Sigmoid colon (tissue), 7 donors: ENCODE data around the gene PELI2. TPM values are rescaled to one million over a fixed set of nuclear protein-coding genes. Genes with fewer than 3 reads are reported as not detected.

Experiments used
- DNase-seq: peaks from one replicate; pipeline ENCODE4 v3.0.0-alpha.2; 2019
- H3K27ac ChIP-seq, 4 donors: fragments of 200-600 bp; sonication (generic); one replicate each; pipeline ENCODE4 v1.5.1; 2016 to 2019; ENCODE audit warnings: mild to moderate bottlenecking in 1 of 4
- H3K27me3 ChIP-seq, 3 donors: fragments of 200-600 bp; sonication (generic); one replicate each; pipeline ENCODE4 v1.5.1; 2019; ENCODE audit warnings: mild to moderate bottlenecking in 1 of 3
- H3K36me3 ChIP-seq, 4 donors: fragments of 200-600 bp; sonication (generic); one replicate each; pipeline ENCODE4 v1.5.1; 2016 to 2019
- H3K4me1 ChIP-seq, 4 donors: fragments of 200-600 bp; sonication (generic); one replicate each; pipeline ENCODE4 v1.5.1; 2017 to 2019
- H3K4me3 ChIP-seq, 4 donors: fragments of 200-600 bp; sonication (generic); one replicate each; pipeline ENCODE4 v1.5.1; 2017 to 2019; ENCODE audit warnings: mild to moderate bottlenecking in 2 of 4, moderate library complexity in 1 of 4
- H3K9me3 ChIP-seq, 4 donors: fragments of 200-600 bp in 3 of 4; sonication (generic) in 3 of 4; one replicate each; pipeline versions ENCODE4 v1.5.1 to v1.6.1; 2013 to 2019
- CTCF ChIP-seq, 4 experiments: fragments of 450-650 bp in 3 of 4; fragments of 200-600 bp in 1 of 4; IDR thresholded peaks; one replicate each; pipeline ENCODE4 v1.5.1; 2016 to 2019; ENCODE audit warnings: antibody characterized with exemption in 4 of 4, mild to moderate bottlenecking in 3 of 4, moderate library complexity in 2 of 4
- EP300 ChIP-seq, 4 donors: sonication (generic); formaldehyde crosslinking; IDR thresholded peaks; one replicate each; pipeline ENCODE4 v1.6.1; 2017; ENCODE audit warnings: antibody characterized with exemption in 4 of 4
- POLR2A ChIP-seq, 2 donors: fragments of 450-650 bp; IDR thresholded peaks; one replicate each; pipeline ENCODE4 v1.6.1; 2016; ENCODE audit warnings: antibody characterized with exemption in 2 of 2, mild to moderate bottlenecking in 2 of 2, moderate library complexity in 2 of 2
- POLR2AphosphoS5 ChIP-seq, 4 donors: sonication (generic); formaldehyde crosslinking; IDR thresholded peaks; one replicate each; pipeline ENCODE4 v1.6.1; 2017; ENCODE audit warnings: antibody characterized with exemption in 4 of 4
- WGBS, 2 donors: extraction: QIAGEN DNeasy Blood & Tissue Kit; methylation state at CpG; one replicate each; pipeline ENCODE4 v1.1.7; 2013; 5-methylcytosine and 5-hydroxymethylcytosine counted together
- intact Hi-C: fragments of 100-400 bp; cut with DNase I; formaldehyde crosslinking; loops from one replicate; pipeline ENCODE4 v1.15.1; 2023
- polyA plus RNA-seq, 3 donors: library from polyadenylated mRNA; stranded (reverse); fragments of 200-250 nt; gene quantifications; one replicate each; pipeline ENCODE4 v1.2.3, GENCODE V29; 2013
- total RNA-seq, 4 donors: library from RNA; depleted of rRNA; stranded (reverse); fragments of >200 nt; gene quantifications; one replicate each; pipeline ENCODE4 v1.1.0, GENCODE V29; 2016
- donor health status: healthy with polysubstance abuse.
- donor health status: Bipolar disorder and iron deficiency.
- donor health status: healthy.

PELI2 gene
- total and polyA plus RNA-seq, 7 donors = 4.5 to 34.3 (median 26.3) TPM

- DNase-seq = no peak
- peaks cover 0 to 69% (median 58%) of the 10 kb centered on the region in 4 donors for H3K4me1 ChIP-seq
- H3K36me3 ChIP-seq = no peaks in the 10 kb centered on the region
- TF ChIP-seq POLR2A (IDR thresholded peaks at IDR 0.05) (no peak), CTCF (IDR thresholded peaks at IDR 0.05) (no peak), EP300 (IDR thresholded peaks at IDR 0.05) (no peak), POLR2AphosphoS5 (IDR thresholded peaks at IDR 0.05) (no peak)
- no peaks in the 10 kb centered on the region for H3K9me3 ChIP-seq
- intact Hi-C loops = loop anchor here (2.0 kb wide), 1 partner anchor 189 kb away; no protein-coding TSS in a partner anchor
- no peak overlapping the region for H3K4me3 ChIP-seq
- 93 to 95% methylated on average over 3 of the region's 3 CpGs for WGBS, 2 donors
- H3K27me3 ChIP-seq = no peaks in the 10 kb centered on the region
- no peak overlapping the region for H3K27ac ChIP-seq
Observed at GRCh38 chr14:56121816-56122215, 3.6 kb downstream of the PELI2 start.

GRCh38 chr14:56122301-56122700 is 4.1 kb downstream of the PELI2 start:
- Histone ChIP-seq H3K4me1 (peaks cover 0 to 66% (median 58%) of the 10 kb centered on the region in 4 donors), H3K9me3 (no peaks in the 10 kb centered on the region), H3K27me3 (no peaks in the 10 kb centered on the region), H3K4me3 (no peak overlapping the region), H3K27ac (no peak overlapping the region), H3K36me3 (no peaks in the 10 kb centered on the region)
- WGBS, 2 donors = 91 to 92% methylated on average over 2 of the region's 2 CpGs
- DNase-seq = no peak
- intact Hi-C loops = no loop called here
- TF ChIP-seq POLR2AphosphoS5 (IDR thresholded peaks at IDR 0.05) = no peak
- TF ChIP-seq CTCF (IDR thresholded peaks at IDR 0.05) = no peak
- TF ChIP-seq EP300 (IDR thresholded peaks at IDR 0.05) = no peak
- TF ChIP-seq POLR2A (IDR thresholded peaks at IDR 0.05) = no peak

- Histone ChIP-seq H3K4me1 (peaks cover 0 to 82% (median 67%) of the 10 kb centered on the region in 4 donors), H3K4me3 (no peak overlapping the region), H3K27ac (no peak overlapping the region), H3K36me3 (no peaks in the 10 kb centered on the region), H3K27me3 (no peaks in the 10 kb centered on the region), H3K9me3 (no peaks in the 10 kb centered on the region)
- WGBS, 2 donors = 73 to 76% methylated on average over 2 of the region's 2 CpGs
- intact Hi-C loops = no loop called here
- DNase-seq = no peak
- TF ChIP-seq POLR2AphosphoS5 (IDR thresholded peaks at IDR 0.05) = no peak
- no peak for TF ChIP-seq CTCF (IDR thresholded peaks at IDR 0.05)
- TF ChIP-seq POLR2A (IDR thresholded peaks at IDR 0.05) = no peak
- TF ChIP-seq EP300 (IDR thresholded peaks at IDR 0.05) = no peak
Observed at GRCh38 chr14:56124327-56124726, 6.1 kb downstream of the PELI2 start.

- Histone ChIP-seq H3K4me3 (no peak overlapping the region), H3K27ac (no peak overlapping the region), H3K27me3 (no peaks in the 10 kb centered on the region), H3K36me3 (no peaks in the 10 kb centered on the region), H3K4me1 (peaks cover 0 to 83% (median 66%) of the 10 kb centered on the region in 4 donors), H3K9me3 (no peaks in the 10 kb centered on the region)
- 92 to 93% methylated on average over 12 of the region's 12 CpGs for WGBS, 2 donors
- no peak for DNase-seq
- no peak for TF ChIP-seq CTCF (IDR thresholded peaks at IDR 0.05)
- TF ChIP-seq POLR2A (IDR thresholded peaks at IDR 0.05) = no peak
- TF ChIP-seq POLR2AphosphoS5 (IDR thresholded peaks at IDR 0.05) = no peak
- TF ChIP-seq EP300 (IDR thresholded peaks at IDR 0.05) = no peak
- intact Hi-C loops = no loop called here
Observed at GRCh38 chr14:56125772-56126636, 7.8 kb downstream of the PELI2 start.
